ENCODE measurements around the gene PHIP. TPM values are rescaled to one million over a fixed set of nuclear protein-coding genes. Genes with fewer than 3 reads are reported as not detected.

PHIP gene
- total RNA-seq, 4 donors from 2014 or later: 17.1 to 38.5 (median 25.7) TPM

GRCh38 chr6:79004239-79004638 is 73.8 kb downstream of the PHIP start:
- no peak for DNase-seq (ENCODE audit: low spot score in 2 of 2)
- Histone ChIP-seq H3K27me3 (no peaks in the 10 kb centered on the region), H3K4me3 (no peak overlapping the region), H3K4me1 (no peaks in the 10 kb centered on the region), H3K9me3 (no peaks in the 10 kb centered on the region), H3K36me3 (peaks cover 35% of the 10 kb centered on the region), H3K27ac (no peak overlapping the region)
- 89% methylated on average over 2 of the region's 2 CpGs for WGBS
- TF ChIP-seq POLR2A (IDR thresholded peaks at IDR 0.05): no peak
- no peak for TF ChIP-seq CTCF (IDR thresholded peaks at IDR 0.05)
- TF ChIP-seq POLR2AphosphoS5 (IDR thresholded peaks at IDR 0.05): no peak
- no peak for TF ChIP-seq EP300 (IDR thresholded peaks at IDR 0.05)

- WGBS: 85% methylated on average over 1 of the region's 1 CpG
- Histone ChIP-seq H3K9me3 (no peaks in the 10 kb centered on the region), H3K4me1 (no peaks in the 10 kb centered on the region), H3K4me3 (no peak overlapping the region), H3K36me3 (peaks cover 63% of the 10 kb centered on the region), H3K27me3 (no peaks in the 10 kb centered on the region), H3K27ac (no peak overlapping the region)
- DNase-seq (ENCODE audit: low spot score in 2 of 2): no peak
- TF ChIP-seq POLR2AphosphoS5 (IDR thresholded peaks at IDR 0.05) (no peak), POLR2A (IDR thresholded peaks at IDR 0.05) (no peak), CTCF (IDR thresholded peaks at IDR 0.05) (no peak), EP300 (IDR thresholded peaks at IDR 0.05) (no peak)
Measured at GRCh38 chr6:79001415-79001814, 76.6 kb downstream of the PHIP start.

GRCh38 chr6:78999737-79000136 is 78.3 kb downstream of the PHIP start:
- Histone ChIP-seq H3K9me3 (no peaks in the 10 kb centered on the region), H3K4me1 (no peaks in the 10 kb centered on the region), H3K4me3 (no peak overlapping the region), H3K27me3 (no peaks in the 10 kb centered on the region), H3K27ac (no peak overlapping the region), H3K36me3 (peaks cover 79% of the 10 kb centered on the region)
- no peak for DNase-seq (ENCODE audit: low spot score in 2 of 2)
- TF ChIP-seq POLR2AphosphoS5 (IDR thresholded peaks at IDR 0.05) (no peak), EP300 (IDR thresholded peaks at IDR 0.05) (no peak), CTCF (IDR thresholded peaks at IDR 0.05) (no peak), POLR2A (IDR thresholded peaks at IDR 0.05) (no peak)

- Histone ChIP-seq H3K27me3 (no peaks in the 10 kb centered on the region), H3K9me3 (no peaks in the 10 kb centered on the region), H3K27ac (no peak overlapping the region), H3K4me3 (no peak overlapping the region), H3K4me1 (no peaks in the 10 kb centered on the region), H3K36me3 (peaks cover 87% of the 10 kb centered on the region)
- DNase-seq (ENCODE audit: low spot score in 2 of 2): no peak
- TF ChIP-seq POLR2A (IDR thresholded peaks at IDR 0.05) (no peak), POLR2AphosphoS5 (IDR thresholded peaks at IDR 0.05) (no peak), EP300 (IDR thresholded peaks at IDR 0.05) (no peak), CTCF (IDR thresholded peaks at IDR 0.05) (no peak)
Measured at GRCh38 chr6:78995946-78996345, 82.1 kb downstream of the PHIP start.

GRCh38 chr6:78995346-78995745 is 82.7 kb downstream of the PHIP start:
- peaks cover 88% of the 10 kb centered on the region for H3K36me3 ChIP-seq
- DNase-seq (ENCODE audit: low spot score in 2 of 2): no peak
- 93% methylated on average over 1 of the region's 1 CpG for WGBS
- H3K4me1 ChIP-seq: no peaks in the 10 kb centered on the region
- TF ChIP-seq CTCF (IDR thresholded peaks at IDR 0.05): no peak
- TF ChIP-seq POLR2AphosphoS5 (IDR thresholded peaks at IDR 0.05): no peak
- TF ChIP-seq POLR2A (IDR thresholded peaks at IDR 0.05): no peak
- TF ChIP-seq EP300 (IDR thresholded peaks at IDR 0.05): no peak
- no peak overlapping the region for H3K27ac ChIP-seq
- H3K4me3 ChIP-seq: no peak overlapping the region
- no peaks in the 10 kb centered on the region for H3K27me3 ChIP-seq
- H3K9me3 ChIP-seq: no peaks in the 10 kb centered on the region

All from suprapubic skin (tissue), 4 donors.